ENCODE measurements around the gene TBC1D17.

DNA sequence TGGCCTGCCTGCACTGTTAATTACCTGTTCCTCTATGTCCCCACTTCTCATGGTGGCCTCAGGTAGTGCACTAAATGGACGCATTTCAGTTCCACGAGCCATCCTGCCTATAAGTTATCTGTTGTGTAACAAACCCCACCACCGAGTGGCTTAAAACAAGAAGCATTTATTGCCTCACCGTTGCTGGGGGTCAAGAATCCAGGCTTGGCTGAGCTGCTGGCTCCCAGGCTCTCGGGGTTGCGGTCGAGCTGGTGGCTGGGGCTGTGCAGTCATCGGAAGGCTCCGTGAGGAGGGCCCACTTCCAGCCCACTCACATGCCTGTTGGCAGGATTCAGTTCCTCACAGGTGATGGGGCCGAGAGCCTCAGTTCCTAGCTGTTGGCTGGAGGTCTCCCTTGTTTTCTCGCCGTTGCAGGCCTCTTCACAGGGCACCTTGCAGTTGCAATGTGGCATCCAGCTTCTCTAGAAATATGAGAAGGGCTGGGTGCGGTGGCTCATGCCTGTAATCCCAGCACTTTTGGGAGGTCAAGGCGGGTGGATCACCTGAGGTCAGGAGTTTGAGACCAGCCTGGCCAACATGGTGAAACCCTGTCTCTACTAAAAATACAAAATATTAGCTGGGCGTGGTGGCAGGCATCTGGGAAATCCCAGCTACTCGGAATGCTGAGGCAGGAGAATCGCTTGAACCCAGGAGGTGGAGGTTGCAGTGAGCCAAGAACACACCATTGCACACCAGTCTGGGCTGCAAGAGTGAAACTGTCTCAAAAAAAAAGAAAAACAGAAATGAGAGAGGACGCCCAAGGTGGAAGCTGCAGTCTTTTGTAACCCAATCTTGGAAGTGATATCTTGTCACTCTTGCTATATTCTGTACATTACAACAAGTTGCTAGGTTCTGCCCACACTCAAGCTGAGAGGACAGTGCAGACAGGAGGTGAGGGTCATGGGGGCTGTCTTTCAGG is 33.1 kb upstream of the TBC1D17 start:
- TF ChIP-seq POLR2A (IDR thresholded peaks at IDR 0.05) = no peak
- TF ChIP-seq CTCF (IDR thresholded peaks at IDR 0.05) = no peak
